ENCODE measurements around the gene BHLHE41.

DNA sequence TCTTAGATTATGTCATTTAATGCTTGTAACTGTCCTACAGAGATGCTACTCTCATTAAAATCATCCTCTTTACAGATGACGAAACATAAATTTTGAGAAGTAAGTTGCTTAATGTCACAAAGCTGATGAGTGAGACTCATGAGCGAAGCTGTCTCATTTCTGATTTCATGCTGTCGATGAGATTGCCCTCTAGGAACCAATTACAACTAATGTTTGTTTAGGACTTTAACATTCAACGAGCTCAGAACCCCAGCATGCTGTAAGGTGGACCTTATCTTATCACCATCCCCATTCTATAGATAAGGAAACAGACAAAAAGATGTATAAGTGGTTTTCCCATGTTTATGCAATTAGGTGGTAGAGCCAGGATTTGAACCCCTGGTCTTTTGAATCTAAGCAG lies 23.1 kb downstream of the BHLHE41 start:
- TF ChIP-seq, protein P1, sequence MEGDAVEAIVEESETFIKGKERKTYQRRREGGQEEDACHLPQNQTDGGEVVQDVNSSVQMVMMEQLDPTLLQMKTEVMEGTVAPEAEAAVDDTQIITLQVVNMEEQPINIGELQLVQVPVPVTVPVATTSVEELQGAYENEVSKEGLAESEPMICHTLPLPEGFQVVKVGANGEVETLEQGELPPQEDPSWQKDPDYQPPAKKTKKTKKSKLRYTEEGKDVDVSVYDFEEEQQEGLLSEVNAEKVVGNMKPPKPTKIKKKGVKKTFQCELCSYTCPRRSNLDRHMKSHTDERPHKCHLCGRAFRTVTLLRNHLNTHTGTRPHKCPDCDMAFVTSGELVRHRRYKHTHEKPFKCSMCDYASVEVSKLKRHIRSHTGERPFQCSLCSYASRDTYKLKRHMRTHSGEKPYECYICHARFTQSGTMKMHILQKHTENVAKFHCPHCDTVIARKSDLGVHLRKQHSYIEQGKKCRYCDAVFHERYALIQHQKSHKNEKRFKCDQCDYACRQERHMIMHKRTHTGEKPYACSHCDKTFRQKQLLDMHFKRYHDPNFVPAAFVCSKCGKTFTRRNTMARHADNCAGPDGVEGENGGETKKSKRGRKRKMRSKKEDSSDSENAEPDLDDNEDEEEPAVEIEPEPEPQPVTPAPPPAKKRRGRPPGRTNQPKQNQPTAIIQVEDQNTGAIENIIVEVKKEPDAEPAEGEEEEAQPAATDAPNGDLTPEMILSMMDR (conservative IDR thresholded peaks at IDR 0.05; ENCODE audit: low read depth, low read length): no peak
- no peak for TF ChIP-seq EZH2 (IDR thresholded peaks at IDR 0.05; ENCODE audit: borderline replicate concordance, low read depth, low read length, poor library complexity, severe bottlenecking)

Data from A673 (cell line).